K562 (cell line): ENCODE results near the gene CTDSP2. TPM values are rescaled to one million over a fixed set of nuclear protein-coding genes. Genes with fewer than 3 reads are reported as not detected.

Source experiments
- ADNP ChIP-seq: fragments of 200-800 bp; sonication (Bioruptor generic); IDR thresholded peaks from 2 replicates; pipeline ENCODE4 v1.6.1; 2016; ENCODE audit warnings: missing genetic modification characterization, missing compliant biosample characterization
- BACH1 ChIP-seq: fragments of 200-800 bp; sonication (Bioruptor generic); IDR thresholded peaks from 2 replicates; pipeline ENCODE4 v1.6.1; 2016; ENCODE audit warnings: missing genetic modification characterization, missing compliant biosample characterization
- CCNT2 ChIP-seq: IDR thresholded peaks from 2 replicates; pipeline ENCODE4 v1.6.1; 2011; ENCODE audit warnings: borderline replicate concordance, low read depth, mild to moderate bottlenecking, moderate library complexity, mixed read lengths, low read length; ENCODE audit not compliant: insufficient read length; ENCODE audit errors: extremely low read depth
- CEBPG ChIP-seq, 3 experiments: fragments of 200-800 bp in 1 of 3; sonication (Bioruptor generic) in 1 of 3; sonication (generic) in 1 of 3; formaldehyde crosslinking in 1 of 3; IDR thresholded peaks in 2 of 3; conservative IDR thresholded peaks in 1 of 3; 2 replicates each; pipeline versions ENCODE4 v1.6.1 to v1.8.0; 2016 to 2022; ENCODE audit warnings: missing compliant biosample characterization in 2 of 3, missing genetic modification characterization in 2 of 3, mild to moderate bottlenecking in 1 of 3, missing genetic modification reagents in 1 of 3
- E2F4 ChIP-seq: sonication (generic); formaldehyde crosslinking; IDR thresholded peaks from 2 replicates; pipeline ENCODE4 v1.8.0; 2022; ENCODE audit warnings: mild to moderate bottlenecking, low read depth, missing genetic modification reagents
- ID3 ChIP-seq, 2 experiments: fragments of 250-450 bp in 1 of 2; fragments of 450-650 bp in 1 of 2; sonication (Bioruptor Pico) in 1 of 2; IDR thresholded peaks; 2 replicates each; pipeline versions ENCODE4 v1.6.1 to v1.8.0; 2016 to 2021; ENCODE audit warnings: mild to moderate bottlenecking in 2 of 2, moderate library complexity in 2 of 2, missing compliant biosample characterization in 1 of 2, missing genetic modification characterization in 1 of 2
- JUN ChIP-seq, 2 experiments: sonication (generic) in 1 of 2; formaldehyde crosslinking in 1 of 2; IDR thresholded peaks; 2 replicates each; pipeline versions ENCODE4 v1.6.1 to v1.8.0; 2012 to 2022; ENCODE audit warnings: borderline replicate concordance in 2 of 2, mild to moderate bottlenecking in 2 of 2, improper control_type of control experiment in 1 of 2, low read depth in 1 of 2, low read length in 1 of 2, missing genetic modification reagents in 1 of 2
- KDM4B ChIP-seq, 2 experiments: fragments of 450-650 bp in 1 of 2; sonication (generic) in 1 of 2; IDR thresholded peaks; 2 replicates each; pipeline ENCODE4 v1.6.1; 2016 to 2017; ENCODE audit warnings: borderline replicate concordance in 2 of 2, antibody characterized with exemption in 1 of 2, low read depth in 1 of 2, mild to moderate bottlenecking in 1 of 2
- LEF1 ChIP-seq: fragments of 450-650 bp; IDR thresholded peaks from 2 replicates; pipeline ENCODE4 v1.6.1; 2016; ENCODE audit warnings: mild to moderate bottlenecking
- MAX ChIP-seq: sonication (generic); formaldehyde crosslinking; IDR thresholded peaks from 2 replicates; pipeline ENCODE4 v1.9.0; 2022; ENCODE audit warnings: mild to moderate bottlenecking, missing genetic modification reagents
- PHF21A ChIP-seq: fragments of 450-650 bp; IDR thresholded peaks from 2 replicates; pipeline ENCODE4 v1.6.1; 2017; ENCODE audit warnings: low read depth, borderline replicate concordance
- PHF8 ChIP-seq: fragments of 200-600 bp; sonication (generic); IDR thresholded peaks from 2 replicates; pipeline ENCODE4 v1.6.1; 2012; ENCODE audit warnings: mixed run types, mild to moderate bottlenecking, inconsistent platforms, low read length, moderate library complexity, borderline replicate concordance
- RFX7 ChIP-seq: fragments of 250-450 bp; sonication (Bioruptor Pico); IDR thresholded peaks from 2 replicates; pipeline ENCODE4 v1.5.1; 2021; ENCODE audit warnings: mild to moderate bottlenecking
- SMAD4 ChIP-seq: fragments of 250-450 bp; sonication (Bioruptor Pico); conservative IDR thresholded peaks from 2 replicates; pipeline ENCODE4 v1.8.0; 2021; ENCODE audit warnings: inconsistent platforms, mild to moderate bottlenecking, moderate library complexity
- SNAPC5 ChIP-seq: fragments of 250-450 bp; sonication (Bioruptor Pico); IDR thresholded peaks from 2 replicates; pipeline ENCODE4 v1.8.0; 2021; ENCODE audit warnings: moderate library complexity, mild to moderate bottlenecking, inconsistent platforms
- ZFX ChIP-seq: sonication (generic); formaldehyde crosslinking; IDR thresholded peaks from 2 replicates; pipeline ENCODE4 v1.8.0; 2022; ENCODE audit warnings: mild to moderate bottlenecking, missing genetic modification reagents, moderate library complexity
- ZKSCAN1 ChIP-seq: fragments of 150-350 bp; IDR thresholded peaks from 2 replicates; pipeline ENCODE4 v1.6.1; 2016; ENCODE audit warnings: low read depth, low read length
- ZNF274 ChIP-seq: IDR thresholded peaks from 2 replicates; pipeline ENCODE4 v1.6.1; 2011; ENCODE audit warnings: low read depth, mild to moderate bottlenecking, low read length, moderate library complexity, borderline replicate concordance
- ZNF384 ChIP-seq: IDR thresholded peaks from 2 replicates; pipeline ENCODE4 v1.6.1; 2012; ENCODE audit warnings: low read depth, low read length, improper control_type of control experiment
- ZNF431 ChIP-seq: sonication (generic); formaldehyde crosslinking; IDR thresholded peaks from 2 replicates; pipeline ENCODE4 v1.8.0; 2022; ENCODE audit warnings: mild to moderate bottlenecking, missing genetic modification reagents
- ZNF449 ChIP-seq: fragments of 250-450 bp; sonication (Bioruptor Pico); IDR thresholded peaks from 2 replicates; pipeline ENCODE4 v1.8.0; 2022; ENCODE audit warnings: moderate library complexity, mild to moderate bottlenecking, inconsistent platforms
- ZNF644 ChIP-seq: fragments of 200-800 bp; sonication (Bioruptor generic); IDR thresholded peaks from 2 replicates; pipeline ENCODE4 v1.6.1; 2016; ENCODE audit warnings: low read depth, missing genetic modification characterization, missing compliant biosample characterization
- polyA plus RNA-seq, 8 experiments: library from polyadenylated mRNA; depleted of rRNA in 4 of 8; stranded (reverse) in 5 of 8; unstranded in 3 of 8; fragments of >200 nt; fragmentation: Nextera tagmentation in 2 of 8; fragmentation: Illumina TruSeq in 1 of 8; extraction: Ambion mirVana in 2 of 8; extraction: Trizol in 1 of 8; gene quantifications; 2 replicates each; pipeline versions ENCODE4 v1.2.1 to v1.2.3, GENCODE V29; 2011 to 2014; ENCODE audit warnings: inconsistent platforms in 1 of 8, missing spikeins in 1 of 8
- total RNA-seq, 7 experiments: library from RNA; depleted of rRNA in 6 of 7; stranded (reverse); fragments of >200 nt in 6 of 7; fragmentation: Illumina TruSeq in 2 of 7; extraction: Trizol in 2 of 7; gene quantifications; 2 replicates each; pipeline versions ENCODE4 v1.2.1 to v1.2.3, GENCODE V29; 2011 to 2021; ENCODE audit warnings: low replicate concordance in 1 of 7

The CTDSP2 gene
- total and polyA plus RNA-seq, 9 of the 15 experiments (the other 6 are each of a cell fraction or from before 2014, with no cell fraction given), result 20.4 to 108 (median 47.7) TPM

- TF ChIP-seq SNAPC5 (CRISPR knock-in tag) (no peak), LEF1 (peak; percentile 42; the same call in 1 of the 2 replicates), ID3 (CRISPR knock-in tag; IDR thresholded peaks at IDR 0.05) (no peak), ID3 (tag; IDR thresholded peaks at IDR 0.05) (no peak), CCNT2 (peak; percentile 10), ZKSCAN1 (0 out of 2 replicates have a peak, but pooled peaks have one; percentile 13), BACH1 (tag) (no peak), E2F4 (CRISPR knock-in tag) (no peak), ZFX (CRISPR knock-in tag) (peak; percentile 63; the same call in 1 of the 2 replicates), PHF8 (peak; percentile 24; the same call in 1 of the 2 replicates), JUN (IDR thresholded peaks at IDR 0.05; ENCODE audit: borderline replicate concordance, low read depth, low read length) (no peak), JUN (CRISPR knock-in tag; IDR thresholded peaks at IDR 0.05; ENCODE audit: borderline replicate concordance) (0 out of 2 replicates have a peak, but pooled peaks have one; percentile 32), CEBPG (CRISPR knock-in tag; IDR thresholded peaks at IDR 0.05) (peak; percentile 33; the same call in 1 of the 2 replicates), CEBPG (tag; conservative IDR thresholded peaks at IDR 0.05 in 1 of 2, IDR thresholded peaks at IDR 0.05 in 1 of 2) (no peak), ZNF449 (CRISPR knock-in tag) (no peak), ZNF644 (tag) (no peak), ZNF384 (no peak), ZNF431 (CRISPR knock-in tag) (peak; percentile 63), SMAD4 (CRISPR knock-in tag) (peak; percentile 54), PHF21A (no peak), ADNP (tag) (no peak), KDM4B (IDR thresholded peaks at IDR 0.05; ENCODE audit: borderline replicate concordance in 2 of 2, low read depth in 1 of 2) (0 out of 4 replicates have a peak, but pooled peaks of 1 of the 2 experiments have one; percentile 35), RFX7 (no peak), ZNF274 (no peak), MAX (CRISPR knock-in tag) (no peak)
These were observed 848 bp downstream of the CTDSP2 start (continued) for GRCh38 chr12:57845478-57846284.
